AG10803 (cell line): ENCODE results near the gene CSKMT.

Source experiments
- DNase-seq: peaks from one replicate; pipeline ENCODE4 v3.0.0; 2010; ENCODE audit warnings: low read depth
- H3K4me3 ChIP-seq: 2 replicates; pipeline ENCODE4 v1.5.1; 2011; ENCODE audit warnings: mild to moderate bottlenecking, low read length, control low read depth
- TF ChIP-seq, protein P1 (sequence below): conservative IDR thresholded peaks from 2 replicates; pipeline ENCODE4 v1.5.1; 2011; ENCODE audit warnings: mild to moderate bottlenecking, low read length, control low read depth, inconsistent platforms

The CSKMT gene

DNA sequence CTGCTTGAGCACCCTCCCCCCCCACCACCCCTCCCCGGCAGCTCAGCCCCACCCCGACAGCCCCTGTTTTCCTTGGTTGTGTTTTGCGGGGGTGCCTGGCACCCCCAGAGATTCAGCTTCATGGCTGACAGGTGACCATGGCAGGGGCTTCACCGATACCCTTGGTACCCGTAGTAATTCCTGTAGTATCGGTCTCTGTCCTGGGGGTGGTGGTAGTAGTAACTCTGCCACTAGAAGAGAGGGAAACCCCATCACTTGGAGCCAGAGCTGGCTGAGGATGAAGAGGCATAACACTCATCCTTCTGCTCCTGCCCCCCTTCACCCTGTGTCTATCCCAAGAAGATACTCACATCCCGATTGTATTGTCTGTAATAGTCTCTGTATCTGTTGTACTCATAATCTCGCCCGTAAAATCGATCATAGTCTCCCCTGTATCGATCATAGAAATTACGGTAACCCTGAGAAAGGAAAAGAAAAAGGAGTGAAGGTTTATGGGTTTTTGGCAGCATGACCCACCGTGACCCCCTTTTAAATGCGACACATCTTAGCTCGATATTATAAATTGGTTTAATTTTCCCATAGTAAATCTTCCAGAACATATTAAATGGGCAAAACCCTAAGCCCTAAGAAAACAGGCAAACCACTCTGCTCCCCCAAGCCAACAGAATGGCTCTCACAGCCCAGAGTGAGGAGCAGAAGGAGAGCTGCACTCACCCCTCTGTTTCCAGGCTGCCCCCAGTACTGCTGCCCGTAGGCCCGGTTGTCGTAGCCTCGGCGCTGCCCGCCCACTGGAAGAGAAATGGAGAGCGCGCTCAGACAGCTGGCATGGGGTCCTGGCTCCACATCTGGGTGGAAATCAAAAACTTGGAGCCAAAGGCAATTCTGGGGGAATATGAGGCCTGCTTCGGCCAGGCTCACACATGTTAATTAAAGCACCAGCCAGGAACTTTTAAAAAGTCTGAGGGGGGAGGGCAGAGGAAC lies 50.3 kb downstream of the CSKMT start:
- no peak overlapping the region for H3K4me3 ChIP-seq
- DNase-seq, result no peak
- TF ChIP-seq, protein P1, sequence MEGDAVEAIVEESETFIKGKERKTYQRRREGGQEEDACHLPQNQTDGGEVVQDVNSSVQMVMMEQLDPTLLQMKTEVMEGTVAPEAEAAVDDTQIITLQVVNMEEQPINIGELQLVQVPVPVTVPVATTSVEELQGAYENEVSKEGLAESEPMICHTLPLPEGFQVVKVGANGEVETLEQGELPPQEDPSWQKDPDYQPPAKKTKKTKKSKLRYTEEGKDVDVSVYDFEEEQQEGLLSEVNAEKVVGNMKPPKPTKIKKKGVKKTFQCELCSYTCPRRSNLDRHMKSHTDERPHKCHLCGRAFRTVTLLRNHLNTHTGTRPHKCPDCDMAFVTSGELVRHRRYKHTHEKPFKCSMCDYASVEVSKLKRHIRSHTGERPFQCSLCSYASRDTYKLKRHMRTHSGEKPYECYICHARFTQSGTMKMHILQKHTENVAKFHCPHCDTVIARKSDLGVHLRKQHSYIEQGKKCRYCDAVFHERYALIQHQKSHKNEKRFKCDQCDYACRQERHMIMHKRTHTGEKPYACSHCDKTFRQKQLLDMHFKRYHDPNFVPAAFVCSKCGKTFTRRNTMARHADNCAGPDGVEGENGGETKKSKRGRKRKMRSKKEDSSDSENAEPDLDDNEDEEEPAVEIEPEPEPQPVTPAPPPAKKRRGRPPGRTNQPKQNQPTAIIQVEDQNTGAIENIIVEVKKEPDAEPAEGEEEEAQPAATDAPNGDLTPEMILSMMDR, result no peak

DNA sequence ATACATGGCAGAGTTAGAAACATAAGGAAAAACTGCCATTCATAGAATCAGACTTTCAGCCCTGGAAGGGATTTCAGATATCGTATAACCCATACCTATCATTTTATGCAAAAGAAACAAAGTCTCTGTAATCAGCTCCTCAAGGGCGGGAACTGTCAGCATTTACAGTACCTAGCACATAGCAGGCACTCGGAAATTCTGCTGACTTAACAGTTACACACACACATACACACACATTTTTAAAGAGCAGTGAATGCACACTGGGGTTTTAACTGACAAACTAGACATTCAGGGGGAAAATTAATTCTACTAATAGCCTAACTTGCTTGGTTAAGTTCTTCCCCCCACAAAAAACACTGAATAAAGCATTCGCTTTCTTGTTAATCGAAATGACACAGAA lies 51.1 kb downstream of the CSKMT start:
- H3K4me3 ChIP-seq, result no peak overlapping the region
- no peak for DNase-seq
- TF ChIP-seq, protein P1, result no peak

DNA sequence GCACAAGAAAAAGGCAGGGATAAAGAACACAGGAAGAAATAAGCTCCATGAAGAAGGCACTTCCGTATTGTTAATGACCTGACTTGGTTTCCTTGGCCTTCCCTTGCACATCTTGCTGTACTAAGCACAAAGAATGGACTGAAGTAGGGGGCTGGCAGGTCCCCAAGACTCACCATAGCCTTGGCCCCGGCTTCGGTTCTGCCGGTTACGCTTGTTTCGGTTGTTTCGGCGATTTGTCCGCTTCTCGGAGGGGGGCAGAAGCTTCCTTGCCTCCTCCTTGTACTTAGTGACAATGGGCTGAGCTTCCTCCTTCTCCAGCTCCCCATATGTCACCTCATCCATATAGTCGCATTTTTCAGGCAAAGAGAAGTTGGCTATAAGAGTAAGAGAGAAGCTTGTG lies 51.7 kb downstream of the CSKMT start:
- DNase-seq, result no peak
- TF ChIP-seq, protein P1, result no peak
- no peak overlapping the region for H3K4me3 ChIP-seq
